SKM-1 treated with dmso at 0.1 percent for 144 hours (cell line): ENCODE results near the gene PLEKHA1.

ENCODE experiments used
- DNase-seq: peaks from one replicate; lab custom pipeline; 2025; ENCODE audit not compliant: unreplicated experiment; lab: John Stamatoyannopoulos, UW

The PLEKHA1 gene

GRCh38 chr10:122475591-122476332 lies 101.3 kb downstream of the PLEKHA1 start:
- DNase-seq, result no peak

- no peak for DNase-seq
Measured at GRCh38 chr10:122476333-122476695, 101.8 kb downstream of the PLEKHA1 start.

GRCh38 chr10:122477436-122477835 lies 102.9 kb downstream of the PLEKHA1 start:
- DNase-seq, result no peak

- DNase-seq, result no peak
Measured at GRCh38 chr10:122478971-122479370, 104.5 kb downstream of the PLEKHA1 start.

- no peak for DNase-seq
Measured at GRCh38 chr10:122480146-122480833, 105.8 kb downstream of the PLEKHA1 start.

GRCh38 chr10:122481296-122482056 lies 107.0 kb downstream of the PLEKHA1 start:
- DNase-seq, result no peak
